NB4 (cell line): ENCODE measurements around the gene COL5A2.
A peak's percentile ranks its signal among the peaks of the same experiment; 100 is the strongest.

Source experiments
- DNase-seq: peaks from one replicate; pipeline ENCODE4 v3.0.0; 2010; ENCODE audit warnings: low read depth
- H3K4me3 ChIP-seq: one replicate; pipeline ENCODE4 v1.5.1; 2011; ENCODE audit warnings: mild to moderate bottlenecking, low read depth, low read length, moderate library complexity
- CTCF ChIP-seq: IDR thresholded peaks from one replicate; pipeline ENCODE4 v1.5.1; 2012; ENCODE audit warnings: low read depth, low read length
- MAX ChIP-seq: IDR thresholded peaks from 2 replicates; pipeline ENCODE4 v1.6.1; 2011; ENCODE audit warnings: low read depth, low read length
- MYC ChIP-seq: IDR thresholded peaks from 2 replicates; pipeline ENCODE4 v1.6.1; 2011; ENCODE audit warnings: low read depth, low read length
- POLR2A ChIP-seq: IDR thresholded peaks from 2 replicates; pipeline ENCODE4 v1.6.1; 2011; ENCODE audit warnings: mild to moderate bottlenecking; ENCODE audit not compliant: insufficient read length; ENCODE audit errors: extremely low read depth

The COL5A2 gene

GRCh38 chr2:189024901-189025618, 154.5 kb downstream of the COL5A2 start:
- TF ChIP-seq MYC (no peak), CTCF (peak; percentile 52), POLR2A (no peak), MAX (no peak)
- H3K4me3 ChIP-seq = no peak overlapping the region
- DNase-seq = peak; percentile 21

GRCh38 chr2:189022492-189022891, 157.1 kb downstream of the COL5A2 start:
- TF ChIP-seq POLR2A (no peak), MAX (no peak), CTCF (no peak), MYC (no peak)
- no peak for DNase-seq
- H3K4me3 ChIP-seq = no peak overlapping the region

GRCh38 chr2:189022053-189022481, 157.5 kb downstream of the COL5A2 start:
- H3K4me3 ChIP-seq = no peak overlapping the region
- TF ChIP-seq MAX = no peak
- no peak for TF ChIP-seq CTCF
- no peak for TF ChIP-seq MYC
- no peak for TF ChIP-seq POLR2A
- DNase-seq = no peak

- no peak for DNase-seq
- TF ChIP-seq MAX = no peak
- TF ChIP-seq POLR2A = no peak
- H3K4me3 ChIP-seq = no peak overlapping the region
Measured at GRCh38 chr2:189020179-189020578, 159.4 kb downstream of the COL5A2 start.

- TF ChIP-seq CTCF (no peak), MAX (no peak), MYC (no peak), POLR2A (no peak)
- DNase-seq = no peak
Measured at GRCh38 chr2:189018631-189019030, 160.9 kb downstream of the COL5A2 start.

GRCh38 chr2:189016311-189016861, 163.2 kb downstream of the COL5A2 start:
- H3K4me3 ChIP-seq = no peak overlapping the region
- no peak for DNase-seq
- TF ChIP-seq POLR2A (no peak), MAX (no peak), MYC (no peak), CTCF (no peak)

More at GRCh38 chr2:189018631-189019030, 160.9 kb downstream of the COL5A2 start:
- H3K4me3 ChIP-seq = no peak overlapping the region
